Fibroblast of mammary gland (primary cell): ENCODE measurements around the gene NCOR2.

Source experiments
- DNase-seq: peaks from one replicate; pipeline ENCODE4 v3.0.0-alpha.2; 2010; ENCODE audit warnings: low read depth
- H3K4me3 ChIP-seq: 2 replicates; pipeline ENCODE4 v1.5.1; 2011; ENCODE audit warnings: low read depth, mild to moderate bottlenecking, low read length, moderate library complexity; ENCODE audit not compliant: control insufficient read depth
- TF ChIP-seq, protein P1 (sequence below): conservative IDR thresholded peaks from 2 replicates; pipeline ENCODE4 v1.5.1; 2011; ENCODE audit warnings: low read depth, low read length, inconsistent platforms; ENCODE audit not compliant: control insufficient read depth, insufficient read depth

Gene NCOR2

DNA sequence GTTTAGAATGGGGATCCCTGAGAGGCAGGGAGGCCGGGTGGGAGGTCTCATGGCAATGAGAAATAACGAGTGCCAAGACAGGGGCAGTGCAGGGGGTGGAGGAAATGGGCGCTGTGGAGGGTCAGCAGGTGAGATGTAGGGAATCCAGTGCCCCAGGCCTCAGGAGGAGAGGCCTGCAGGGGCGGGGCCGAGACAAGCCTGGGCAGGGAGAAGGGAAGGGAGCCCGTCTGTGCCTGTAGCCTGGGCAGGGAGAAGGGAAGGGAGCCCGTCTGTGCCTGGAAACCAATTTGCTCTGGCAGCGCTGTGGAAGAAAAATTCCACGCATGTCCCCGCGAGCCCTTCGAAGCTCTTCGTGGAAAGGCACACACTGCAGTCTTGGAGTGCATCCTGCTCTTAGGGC lies 10.6 kb upstream of the NCOR2 start:
- TF ChIP-seq, protein P1, sequence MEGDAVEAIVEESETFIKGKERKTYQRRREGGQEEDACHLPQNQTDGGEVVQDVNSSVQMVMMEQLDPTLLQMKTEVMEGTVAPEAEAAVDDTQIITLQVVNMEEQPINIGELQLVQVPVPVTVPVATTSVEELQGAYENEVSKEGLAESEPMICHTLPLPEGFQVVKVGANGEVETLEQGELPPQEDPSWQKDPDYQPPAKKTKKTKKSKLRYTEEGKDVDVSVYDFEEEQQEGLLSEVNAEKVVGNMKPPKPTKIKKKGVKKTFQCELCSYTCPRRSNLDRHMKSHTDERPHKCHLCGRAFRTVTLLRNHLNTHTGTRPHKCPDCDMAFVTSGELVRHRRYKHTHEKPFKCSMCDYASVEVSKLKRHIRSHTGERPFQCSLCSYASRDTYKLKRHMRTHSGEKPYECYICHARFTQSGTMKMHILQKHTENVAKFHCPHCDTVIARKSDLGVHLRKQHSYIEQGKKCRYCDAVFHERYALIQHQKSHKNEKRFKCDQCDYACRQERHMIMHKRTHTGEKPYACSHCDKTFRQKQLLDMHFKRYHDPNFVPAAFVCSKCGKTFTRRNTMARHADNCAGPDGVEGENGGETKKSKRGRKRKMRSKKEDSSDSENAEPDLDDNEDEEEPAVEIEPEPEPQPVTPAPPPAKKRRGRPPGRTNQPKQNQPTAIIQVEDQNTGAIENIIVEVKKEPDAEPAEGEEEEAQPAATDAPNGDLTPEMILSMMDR = no peak
- DNase-seq = no peak
- H3K4me3 ChIP-seq = no peak overlapping the region

DNA sequence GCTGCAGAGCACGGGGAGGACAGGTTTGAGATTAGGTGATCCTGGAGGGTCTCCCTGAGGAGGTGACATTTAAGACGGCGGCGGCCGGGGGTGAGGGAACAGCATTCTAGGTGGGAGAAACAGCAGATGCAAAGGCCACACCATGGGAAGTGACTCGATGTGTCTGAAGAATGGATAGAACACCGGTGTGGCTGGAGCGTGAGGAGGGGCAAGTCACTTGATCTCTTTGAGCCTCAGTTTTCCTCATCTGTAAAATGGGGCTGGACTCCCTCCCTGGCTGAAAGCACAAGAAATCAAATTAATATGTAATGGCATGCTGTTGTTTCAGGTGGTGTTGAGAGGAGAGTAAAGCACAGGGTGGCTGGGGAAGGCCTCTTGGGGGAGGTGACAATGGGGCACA lies 10.0 kb upstream of the NCOR2 start:
- no peak for DNase-seq
- H3K4me3 ChIP-seq = no peak overlapping the region
- TF ChIP-seq, protein P1 = no peak

DNA sequence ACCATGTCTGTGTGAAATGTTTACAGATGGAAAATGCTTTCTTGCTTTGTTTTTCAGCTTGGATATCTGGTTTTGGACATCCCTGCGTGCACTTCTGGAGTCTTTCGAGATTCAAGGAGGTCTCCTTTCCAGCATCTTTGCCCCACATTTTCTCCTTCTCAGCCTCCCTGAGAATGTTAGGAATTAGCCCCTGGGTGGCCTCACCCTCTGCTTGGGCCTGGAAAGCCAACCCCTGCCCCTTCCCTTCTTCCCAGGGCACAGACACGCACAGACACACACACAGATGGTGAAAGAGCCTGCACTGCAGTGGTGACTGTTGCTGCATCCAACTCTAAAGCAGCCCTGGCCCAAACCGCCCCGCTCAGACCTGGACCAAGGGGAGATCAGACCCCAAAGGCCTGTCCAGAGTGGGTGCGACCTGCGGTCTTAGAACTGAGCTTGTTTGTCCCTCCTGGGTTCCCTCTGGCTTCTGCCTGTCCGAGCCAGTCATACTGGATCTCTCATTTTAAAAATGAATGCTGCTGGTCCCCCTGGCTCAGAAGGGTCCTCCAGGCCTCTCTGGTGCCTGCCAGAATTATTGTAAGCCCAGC lies 8.7 kb upstream of the NCOR2 start:
- TF ChIP-seq, protein P1 = no peak
- H3K4me3 ChIP-seq = no peak overlapping the region
- no peak for DNase-seq

DNA sequence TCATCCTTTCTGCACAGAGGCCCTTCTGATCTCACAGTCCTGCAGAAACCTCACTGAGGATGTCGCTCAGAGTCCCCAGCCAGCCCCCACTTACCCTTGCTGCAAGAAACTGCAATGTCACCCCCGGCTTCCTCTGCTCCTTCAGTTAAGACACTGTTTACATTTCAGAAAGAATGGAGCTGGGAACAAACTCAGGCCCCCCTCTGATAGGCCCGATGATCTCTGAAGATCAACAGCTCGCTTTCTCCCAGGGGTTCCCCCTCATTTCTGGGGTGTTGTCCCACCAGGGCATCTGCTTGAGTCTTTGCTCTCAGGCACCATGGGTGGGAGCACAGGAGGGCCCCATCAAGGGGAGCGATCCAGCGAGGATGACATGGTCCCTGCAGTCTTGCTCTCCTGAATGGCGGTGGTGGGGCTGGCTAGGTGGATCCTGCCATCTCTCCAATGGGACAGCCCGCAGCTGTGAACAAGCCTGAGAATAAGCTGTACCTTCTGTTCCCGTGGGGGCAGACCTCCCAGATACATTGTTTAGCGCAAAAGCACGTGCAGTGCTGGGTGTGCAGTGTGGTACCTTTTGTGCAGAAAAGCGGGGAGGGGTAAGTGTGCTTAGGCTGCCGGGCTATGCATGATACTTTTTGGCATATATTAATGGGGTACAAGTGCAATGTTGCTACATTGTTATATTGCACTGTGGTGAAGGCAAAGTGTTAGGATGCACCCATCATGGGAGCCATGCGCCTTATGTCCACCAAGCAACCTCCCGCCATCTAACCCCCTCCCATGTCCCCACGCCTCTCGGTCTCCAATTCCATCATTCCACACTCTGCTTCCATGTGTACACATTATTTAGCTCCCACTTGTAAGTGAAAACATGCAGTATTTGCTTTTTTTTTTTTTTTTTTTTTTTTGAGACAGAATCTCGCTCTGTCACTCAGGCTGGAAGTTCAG lies 6.7 kb upstream of the NCOR2 start:
- TF ChIP-seq, protein P1 = no peak
- H3K4me3 ChIP-seq = no peak overlapping the region
- DNase-seq = no peak

DNA sequence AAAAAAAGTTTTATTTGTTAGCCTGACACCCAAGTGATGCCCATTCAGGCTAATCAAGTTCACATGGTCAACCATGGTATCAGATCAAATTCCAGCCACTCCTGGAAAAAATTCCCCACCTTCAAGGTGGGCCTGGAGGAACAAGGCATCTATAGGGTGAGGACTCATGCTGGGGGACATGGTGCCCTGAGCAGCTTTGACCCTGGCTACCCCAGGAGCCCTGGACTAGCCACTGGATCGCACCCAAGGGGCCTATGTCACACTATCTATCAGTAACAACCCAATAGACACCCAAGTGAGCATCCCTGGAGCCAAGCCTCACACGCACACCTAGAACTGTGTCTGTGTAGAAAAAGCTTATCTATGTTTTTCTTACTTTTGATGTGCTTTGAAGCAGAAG lies 4.1 kb upstream of the NCOR2 start:
- TF ChIP-seq, protein P1 = no peak

DNA sequence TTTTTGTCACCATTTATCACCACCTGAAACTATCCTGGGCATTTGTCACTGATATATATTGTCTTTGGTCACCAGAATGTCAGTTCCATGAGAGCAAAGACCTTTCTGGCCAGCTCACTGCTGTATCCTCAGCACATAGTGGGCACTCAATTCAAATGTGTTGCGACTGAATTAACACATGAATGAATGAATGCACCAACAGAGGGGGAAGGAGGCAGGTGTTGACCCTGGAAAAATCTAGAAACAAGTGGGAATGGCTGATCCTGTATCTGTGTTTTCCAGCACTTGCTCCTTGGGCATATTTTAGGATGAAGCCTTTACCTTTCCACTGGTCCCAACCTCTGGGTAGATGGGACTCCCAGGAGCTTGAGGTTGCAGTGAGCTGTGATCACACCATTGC lies 3.4 kb upstream of the NCOR2 start:
- no peak for DNase-seq
- H3K4me3 ChIP-seq = no peak overlapping the region
- TF ChIP-seq, protein P1 = no peak

More for the DNA sequence above, 4.1 kb upstream of the NCOR2 start:
- no peak for DNase-seq
- H3K4me3 ChIP-seq = no peak overlapping the region
